DMS79 (cell line): ENCODE data around the gene SNAPC4.

Experiments
- DNase-seq: peaks from one replicate; lab custom pipeline; 2025; lab: John Stamatoyannopoulos, UW

Gene SNAPC4

GRCh38 chr9:136372561-136373299 is 27.2 kb downstream of the SNAPC4 start:
- peak; percentile 6 for DNase-seq

GRCh38 chr9:136372006-136372405 is 28.0 kb downstream of the SNAPC4 start:
- DNase-seq, result no peak

- DNase-seq, result no peak
Measured at GRCh38 chr9:136371533-136371880, 28.5 kb downstream of the SNAPC4 start.

GRCh38 chr9:136370687-136371532 is 29.1 kb downstream of the SNAPC4 start:
- DNase-seq, result no peak

GRCh38 chr9:136370037-136370436 is 29.9 kb downstream of the SNAPC4 start:
- DNase-seq, result no peak

- DNase-seq, result no peak
Measured at GRCh38 chr9:136368190-136368589, 31.8 kb downstream of the SNAPC4 start.

- no peak for DNase-seq
Measured at GRCh38 chr9:136367296-136368145, 32.4 kb downstream of the SNAPC4 start.

- DNase-seq, result no peak
Measured at GRCh38 chr9:136366826-136367225, 33.1 kb downstream of the SNAPC4 start.

GRCh38 chr9:136365775-136366222 is 34.2 kb downstream of the SNAPC4 start:
- no peak for DNase-seq

GRCh38 chr9:136364942-136365774 is 34.8 kb downstream of the SNAPC4 start:
- DNase-seq, result no peak

GRCh38 chr9:136363949-136364748 is 35.8 kb downstream of the SNAPC4 start:
- peak; percentile 29 for DNase-seq

GRCh38 chr9:136363106-136363948 is 36.6 kb downstream of the SNAPC4 start, which contains the start of gene DNLZ:
DNLZ (minus strand) TSS chr9:136363744; CDS start chr9:136363714, 30 bp downstream.
- peak; percentile 78 for DNase-seq

GRCh38 chr9:136362450-136362784 is 37.6 kb downstream of the SNAPC4 start:
- no peak for DNase-seq

- DNase-seq, result no peak
Measured at GRCh38 chr9:136361754-136362449, 38.1 kb downstream of the SNAPC4 start.

- no peak for DNase-seq
Measured at GRCh38 chr9:136361047-136361753, 38.8 kb downstream of the SNAPC4 start.

- DNase-seq, result no peak
Measured at GRCh38 chr9:136359774-136360718, 39.9 kb downstream of the SNAPC4 start.

- no peak for DNase-seq
Measured at GRCh38 chr9:136358888-136359287, 41.1 kb downstream of the SNAPC4 start.
